ENCODE measurements around the gene STARD7.

DNA sequence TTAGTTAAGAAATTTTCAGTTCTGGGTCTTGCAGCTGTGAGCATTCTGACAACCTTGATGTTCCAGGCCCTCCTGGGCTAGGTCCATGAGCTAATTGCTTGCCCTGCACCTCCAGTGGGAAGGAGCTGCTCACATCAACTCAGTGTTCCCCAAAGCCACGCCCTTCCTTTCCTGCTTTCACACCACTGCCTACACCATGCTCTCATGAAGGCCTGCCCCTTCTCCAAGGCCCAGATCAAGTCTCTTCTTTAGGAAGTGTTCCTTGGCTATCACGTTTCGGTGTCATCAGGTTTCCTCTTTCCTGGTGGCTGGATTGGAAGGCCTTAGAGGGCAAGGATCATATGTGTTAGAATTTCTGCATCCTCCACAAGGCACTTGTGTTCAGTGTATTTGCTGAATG is 38.4 kb upstream of the STARD7 start:
- TF ChIP-seq, protein P1, sequence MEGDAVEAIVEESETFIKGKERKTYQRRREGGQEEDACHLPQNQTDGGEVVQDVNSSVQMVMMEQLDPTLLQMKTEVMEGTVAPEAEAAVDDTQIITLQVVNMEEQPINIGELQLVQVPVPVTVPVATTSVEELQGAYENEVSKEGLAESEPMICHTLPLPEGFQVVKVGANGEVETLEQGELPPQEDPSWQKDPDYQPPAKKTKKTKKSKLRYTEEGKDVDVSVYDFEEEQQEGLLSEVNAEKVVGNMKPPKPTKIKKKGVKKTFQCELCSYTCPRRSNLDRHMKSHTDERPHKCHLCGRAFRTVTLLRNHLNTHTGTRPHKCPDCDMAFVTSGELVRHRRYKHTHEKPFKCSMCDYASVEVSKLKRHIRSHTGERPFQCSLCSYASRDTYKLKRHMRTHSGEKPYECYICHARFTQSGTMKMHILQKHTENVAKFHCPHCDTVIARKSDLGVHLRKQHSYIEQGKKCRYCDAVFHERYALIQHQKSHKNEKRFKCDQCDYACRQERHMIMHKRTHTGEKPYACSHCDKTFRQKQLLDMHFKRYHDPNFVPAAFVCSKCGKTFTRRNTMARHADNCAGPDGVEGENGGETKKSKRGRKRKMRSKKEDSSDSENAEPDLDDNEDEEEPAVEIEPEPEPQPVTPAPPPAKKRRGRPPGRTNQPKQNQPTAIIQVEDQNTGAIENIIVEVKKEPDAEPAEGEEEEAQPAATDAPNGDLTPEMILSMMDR (IDR thresholded peaks at IDR 0.05): no peak
- no peak for TF ChIP-seq POLR2AphosphoS5 (IDR thresholded peaks at IDR 0.05)
